Astrocyte (in vitro differentiated cells and primary cell): ENCODE data around the gene ANKRD13C.

ENCODE experiments used
- EZH2 ChIP-seq: IDR thresholded peaks from 2 replicates; pipeline ENCODE4 v1.6.1; 2012; ENCODE audit warnings: mild to moderate bottlenecking, low read length, inconsistent platforms; ENCODE audit not compliant: insufficient read depth
- TF ChIP-seq, protein P1 (sequence below): IDR thresholded peaks from 2 replicates; pipeline ENCODE4 v1.5.1; 2011; ENCODE audit warnings: low read depth, mild to moderate bottlenecking, inconsistent platforms, low read length, moderate library complexity; ENCODE audit not compliant: insufficient read depth

DNA sequence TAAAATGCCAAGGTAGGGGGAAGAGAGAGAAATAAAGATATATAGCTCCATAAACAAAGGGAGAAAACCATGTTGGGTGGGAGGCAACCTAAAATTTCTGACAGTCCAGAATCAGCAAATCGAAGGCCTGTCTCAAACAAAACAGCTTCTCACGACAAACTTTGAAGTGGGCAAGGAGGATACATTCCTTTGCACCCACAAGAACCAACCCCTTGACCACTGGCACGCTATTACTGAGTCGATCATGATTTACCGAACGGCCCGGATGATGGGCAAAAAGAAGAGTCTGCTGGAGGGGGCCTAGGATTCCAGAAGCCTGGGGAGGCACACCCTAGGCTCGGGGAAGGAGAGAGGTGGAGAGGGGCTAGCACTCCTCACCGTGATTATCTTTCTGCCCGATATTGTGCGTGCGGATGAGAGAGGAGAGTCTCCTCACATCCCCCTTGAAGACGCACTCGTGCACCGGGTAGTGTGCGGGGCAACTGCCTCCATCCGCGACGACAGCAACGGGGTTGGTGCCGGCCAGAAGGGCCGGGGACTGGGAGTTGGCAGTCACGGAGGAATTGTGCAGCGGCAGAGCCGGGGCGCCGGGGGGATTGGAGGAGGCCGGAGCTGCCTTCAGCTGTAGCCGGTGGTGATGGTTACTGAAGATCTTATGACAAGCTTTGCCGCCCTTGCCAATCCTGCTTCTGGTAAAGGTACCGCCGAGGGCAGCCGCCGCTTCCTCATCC is 756 bp downstream of the ANKRD13C start:
- TF ChIP-seq, protein P1, sequence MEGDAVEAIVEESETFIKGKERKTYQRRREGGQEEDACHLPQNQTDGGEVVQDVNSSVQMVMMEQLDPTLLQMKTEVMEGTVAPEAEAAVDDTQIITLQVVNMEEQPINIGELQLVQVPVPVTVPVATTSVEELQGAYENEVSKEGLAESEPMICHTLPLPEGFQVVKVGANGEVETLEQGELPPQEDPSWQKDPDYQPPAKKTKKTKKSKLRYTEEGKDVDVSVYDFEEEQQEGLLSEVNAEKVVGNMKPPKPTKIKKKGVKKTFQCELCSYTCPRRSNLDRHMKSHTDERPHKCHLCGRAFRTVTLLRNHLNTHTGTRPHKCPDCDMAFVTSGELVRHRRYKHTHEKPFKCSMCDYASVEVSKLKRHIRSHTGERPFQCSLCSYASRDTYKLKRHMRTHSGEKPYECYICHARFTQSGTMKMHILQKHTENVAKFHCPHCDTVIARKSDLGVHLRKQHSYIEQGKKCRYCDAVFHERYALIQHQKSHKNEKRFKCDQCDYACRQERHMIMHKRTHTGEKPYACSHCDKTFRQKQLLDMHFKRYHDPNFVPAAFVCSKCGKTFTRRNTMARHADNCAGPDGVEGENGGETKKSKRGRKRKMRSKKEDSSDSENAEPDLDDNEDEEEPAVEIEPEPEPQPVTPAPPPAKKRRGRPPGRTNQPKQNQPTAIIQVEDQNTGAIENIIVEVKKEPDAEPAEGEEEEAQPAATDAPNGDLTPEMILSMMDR: no peak
- no peak for TF ChIP-seq EZH2
